ENCODE results near the gene KRTAP4-8.

DNA sequence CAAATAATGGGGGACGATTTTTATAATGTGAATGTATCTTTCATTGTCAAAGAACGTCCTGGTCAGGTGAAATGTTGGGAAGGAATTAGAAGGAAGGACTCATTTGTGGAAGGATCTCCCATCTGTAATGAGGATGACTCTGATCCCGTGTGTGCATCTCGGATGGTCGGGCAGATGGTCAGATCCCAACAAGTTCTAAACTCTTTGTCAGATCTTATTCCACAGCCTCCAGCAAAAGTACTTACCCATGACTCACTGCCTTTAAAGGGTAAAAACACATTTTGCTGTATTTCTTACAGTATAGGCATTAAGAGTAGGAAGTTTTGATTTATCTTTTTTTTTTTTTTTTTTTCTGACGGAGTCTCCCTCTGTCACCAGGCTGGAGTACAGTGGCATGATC lies 539 bp upstream of the KRTAP4-8 start:
- TF ChIP-seq, protein P1, sequence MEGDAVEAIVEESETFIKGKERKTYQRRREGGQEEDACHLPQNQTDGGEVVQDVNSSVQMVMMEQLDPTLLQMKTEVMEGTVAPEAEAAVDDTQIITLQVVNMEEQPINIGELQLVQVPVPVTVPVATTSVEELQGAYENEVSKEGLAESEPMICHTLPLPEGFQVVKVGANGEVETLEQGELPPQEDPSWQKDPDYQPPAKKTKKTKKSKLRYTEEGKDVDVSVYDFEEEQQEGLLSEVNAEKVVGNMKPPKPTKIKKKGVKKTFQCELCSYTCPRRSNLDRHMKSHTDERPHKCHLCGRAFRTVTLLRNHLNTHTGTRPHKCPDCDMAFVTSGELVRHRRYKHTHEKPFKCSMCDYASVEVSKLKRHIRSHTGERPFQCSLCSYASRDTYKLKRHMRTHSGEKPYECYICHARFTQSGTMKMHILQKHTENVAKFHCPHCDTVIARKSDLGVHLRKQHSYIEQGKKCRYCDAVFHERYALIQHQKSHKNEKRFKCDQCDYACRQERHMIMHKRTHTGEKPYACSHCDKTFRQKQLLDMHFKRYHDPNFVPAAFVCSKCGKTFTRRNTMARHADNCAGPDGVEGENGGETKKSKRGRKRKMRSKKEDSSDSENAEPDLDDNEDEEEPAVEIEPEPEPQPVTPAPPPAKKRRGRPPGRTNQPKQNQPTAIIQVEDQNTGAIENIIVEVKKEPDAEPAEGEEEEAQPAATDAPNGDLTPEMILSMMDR (IDR thresholded peaks at IDR 0.05) = no peak
- TF ChIP-seq POLR2A (IDR thresholded peaks at IDR 0.05) = no peak
